Brain microvascular endothelial cell (primary cell): Measurements from ENCODE around the gene ZNF549.

ENCODE experiments used
- DNase-seq: peaks from one replicate; pipeline ENCODE4 v3.0.0-alpha.2; 2020
- H3K27ac ChIP-seq: fragments of 250-450 bp; sonication (Bioruptor Pico); 2 replicates; pipeline ENCODE4 v1.5.1; 2020; ENCODE audit warnings: mild to moderate bottlenecking, moderate library complexity
- H3K27me3 ChIP-seq: fragments of 250-450 bp; sonication (Bioruptor Pico); replicated peaks from 2 replicates; pipeline ENCODE4 v1.5.1; 2020; ENCODE audit warnings: mild to moderate bottlenecking
- H3K36me3 ChIP-seq: fragments of 250-450 bp; sonication (Bioruptor Pico); replicated peaks from 2 replicates; pipeline ENCODE4 v1.5.1; 2020; ENCODE audit warnings: mild to moderate bottlenecking
- H3K4me3 ChIP-seq: 2 replicates; pipeline ENCODE4 v1.5.1; 2011; ENCODE audit warnings: low read depth, mild to moderate bottlenecking, control low read depth, low read length, moderate library complexity
- CTCF ChIP-seq: IDR thresholded peaks from 2 replicates; pipeline ENCODE4 v1.5.1; 2011; ENCODE audit warnings: low read depth, mild to moderate bottlenecking, moderate library complexity, low read length, control low read depth, inconsistent platforms; ENCODE audit errors: missing control alignments
- in situ Hi-C: cut with HindIII; loops from 2 replicates; pipeline ENCODE4 v1.10.0; 2017; ENCODE audit warnings: low sequenced_read_pairs, low pct_ligation_motif_present

Gene ZNF549

GRCh38 chr19:57552432-57552831 is 25.3 kb downstream of the ZNF549 start:
- TF ChIP-seq CTCF, result no peak
- H3K27me3 ChIP-seq, result no peaks in the 10 kb centered on the region
- peaks cover 89% of the 10 kb centered on the region for H3K36me3 ChIP-seq
- no peak for DNase-seq
- in situ Hi-C loops, result no loop called here
- no peak overlapping the region for H3K27ac ChIP-seq
- no peak overlapping the region for H3K4me3 ChIP-seq

- Histone ChIP-seq H3K36me3 (peaks cover 39% of the 10 kb centered on the region), H3K4me3 (no peak overlapping the region), H3K27me3 (no peaks in the 10 kb centered on the region), H3K27ac (no peak overlapping the region)
- no peak for DNase-seq
- TF ChIP-seq CTCF, result no peak
- in situ Hi-C loops, result no loop called here
Observed at GRCh38 chr19:57557659-57558058, 30.5 kb downstream of the ZNF549 start.

- peaks cover 30% of the 10 kb centered on the region for H3K36me3 ChIP-seq
- in situ Hi-C loops, result no loop called here
- H3K27ac ChIP-seq, result no peak overlapping the region
- H3K27me3 ChIP-seq, result no peaks in the 10 kb centered on the region
- no peak for TF ChIP-seq CTCF
- peak overlapping the region; percentile 97 for H3K4me3 ChIP-seq
- peak; percentile 4 for DNase-seq
Observed at GRCh38 chr19:57558525-57558924, 31.4 kb downstream of the ZNF549 start.

- Histone ChIP-seq H3K27ac (peak overlapping the region; percentile 76), H3K36me3 (peaks cover 25% of the 10 kb centered on the region), H3K27me3 (no peaks in the 10 kb centered on the region), H3K4me3 (peak overlapping the region; percentile 97)
- DNase-seq, result peak; percentile 4
- TF ChIP-seq CTCF, result no peak
- in situ Hi-C loops, result no loop called here
Observed at GRCh38 chr19:57559008-57559403, 31.9 kb downstream of the ZNF549 start.

- in situ Hi-C loops, result no loop called here
- peaks cover 20% of the 10 kb centered on the region for H3K36me3 ChIP-seq
- peak; percentile 89 for DNase-seq
- H3K4me3 ChIP-seq, result peak within 1 kb of the TSS; percentile 97
- peak within 1 kb of the TSS; percentile 76 for H3K27ac ChIP-seq
- TF ChIP-seq CTCF, result no peak
- H3K27me3 ChIP-seq, result no peaks in the 10 kb centered on the region
Observed at GRCh38 chr19:57559404-57560025, 32.4 kb downstream of the ZNF549 start, which contains the start of gene ZNF550. TSS of gene ZNF550 (minus strand) at chr19:57559863. CDS start at chr19:57559682, 181 bp downstream.

GRCh38 chr19:57560049-57560491 is 32.9 kb downstream of the ZNF549 start:
- in situ Hi-C loops, result no loop called here
- H3K27me3 ChIP-seq, result no peaks in the 10 kb centered on the region
- no peak for TF ChIP-seq CTCF
- DNase-seq, result peak; percentile 71
- H3K27ac ChIP-seq, result peak overlapping the region; percentile 76
- H3K36me3 ChIP-seq, result peaks cover 15% of the 10 kb centered on the region
- peak overlapping the region; percentile 97 for H3K4me3 ChIP-seq
